Colonic mucosa (tissue), 4 donors: Measurements from ENCODE around the gene MAML2. TPM values are rescaled to one million over a fixed set of nuclear protein-coding genes. Genes with fewer than 3 reads are reported as not detected.

Experiments used
- DNase-seq: peaks from one replicate; pipeline ENCODE4 v3.0.0-alpha.2; 2020
- H3K27ac ChIP-seq: fragments of 200-600 bp; one replicate; pipeline ENCODE4 v1.8.0; 2021
- H3K27me3 ChIP-seq: fragments of 200-600 bp; one replicate; pipeline ENCODE4 v1.8.0; 2021
- H3K36me3 ChIP-seq: fragments of 200-600 bp; one replicate; pipeline ENCODE4 v1.8.0; 2021
- H3K4me1 ChIP-seq: fragments of 200-600 bp; one replicate; pipeline ENCODE4 v1.8.0; 2021; ENCODE audit warnings: mild to moderate bottlenecking
- H3K4me3 ChIP-seq: fragments of 200-600 bp; one replicate; pipeline ENCODE4 v1.8.0; 2021
- H3K9ac ChIP-seq, 2 donors: one replicate each; pipeline ENCODE4 v1.7.0; 2013; ENCODE audit warnings: control low read depth in 2 of 2, low read depth in 2 of 2, low read length in 2 of 2
- H3K9me3 ChIP-seq: fragments of 200-600 bp; one replicate; pipeline ENCODE4 v1.8.0; 2021
- CTCF ChIP-seq: fragments of 200-600 bp; IDR thresholded peaks from one replicate; pipeline ENCODE4 v1.8.0; 2022; ENCODE audit warnings: antibody characterized with exemption, mild to moderate bottlenecking
- intact Hi-C: fragments of 100-400 bp; cut with DNase I; formaldehyde crosslinking; loops from one replicate; pipeline ENCODE4 v1.14.1; 2022
- total RNA-seq, 2 donors: library from RNA; stranded (reverse); fragmentation: NEBNext Ultra II Directional in 1 of 2; extraction: Animal tissue kit (Norgen Biotek cat#: 25700) in 1 of 2; gene quantifications; one replicate each; pipeline ENCODE4 v1.2.1, GENCODE V29; 2021
- donor health status: healthy.
- donor health status: DM: no; HTN: no; CAD: no.
- donor health status: DM: no; HTN: no; CAD: no.

MAML2 gene
- total RNA-seq, 2 donors from 2014 or later, result 10.4 to 11.0 TPM

- peak overlapping the region in 1 of 2 donors; percentile 38 for H3K9ac ChIP-seq
- TF ChIP-seq CTCF, result no peak
- peak overlapping the region; percentile 28 for H3K27ac ChIP-seq
- no peaks in the 10 kb centered on the region for H3K27me3 ChIP-seq
- H3K4me3 ChIP-seq, result no peak overlapping the region
- peaks cover 8% of the 10 kb centered on the region for H3K4me1 ChIP-seq
- H3K36me3 ChIP-seq, result no peaks in the 10 kb centered on the region
- DNase-seq, result no peak
- intact Hi-C loops, result no loop called here
- no peaks in the 10 kb centered on the region for H3K9me3 ChIP-seq
These were observed 246.6 kb downstream of the MAML2 start for GRCh38 chr11:96096360-96096759.

- Histone ChIP-seq H3K9me3 (no peaks in the 10 kb centered on the region), H3K27ac (peak overlapping the region; percentile 28), H3K9ac (no peak overlapping the region), H3K36me3 (no peaks in the 10 kb centered on the region), H3K4me1 (peaks cover 8% of the 10 kb centered on the region), H3K27me3 (no peaks in the 10 kb centered on the region), H3K4me3 (no peak overlapping the region)
- peak; percentile 53 for DNase-seq
- intact Hi-C loops, result no loop called here
- TF ChIP-seq CTCF, result no peak
These were observed 247.1 kb downstream of the MAML2 start for GRCh38 chr11:96095884-96096303.

- peaks cover 8% of the 10 kb centered on the region for H3K4me1 ChIP-seq
- intact Hi-C loops, result no loop called here
- no peak overlapping the region for H3K27ac ChIP-seq
These were observed 248.8 kb downstream of the MAML2 start for GRCh38 chr11:96094156-96094555.

GRCh38 chr11:96092511-96092910 lies 250.5 kb downstream of the MAML2 start:
- Histone ChIP-seq H3K4me1 (peaks cover 8% of the 10 kb centered on the region), H3K27me3 (no peaks in the 10 kb centered on the region), H3K9ac (no peak overlapping the region), H3K36me3 (no peaks in the 10 kb centered on the region), H3K4me3 (no peak overlapping the region), H3K27ac (no peak overlapping the region), H3K9me3 (no peaks in the 10 kb centered on the region)
- no peak for DNase-seq
- intact Hi-C loops, result no loop called here
- TF ChIP-seq CTCF, result no peak

More at GRCh38 chr11:96094156-96094555, 248.8 kb downstream of the MAML2 start:
- Histone ChIP-seq H3K9me3 (no peaks in the 10 kb centered on the region), H3K27me3 (no peaks in the 10 kb centered on the region), H3K4me3 (no peak overlapping the region), H3K36me3 (no peaks in the 10 kb centered on the region), H3K9ac (no peak overlapping the region)
- TF ChIP-seq CTCF, result no peak
- DNase-seq, result no peak

GRCh38 chr11:96091476-96091875 lies 251.5 kb downstream of the MAML2 start:
- no peaks in the 10 kb centered on the region for H3K27me3 ChIP-seq
- H3K4me1 ChIP-seq, result peaks cover 3% of the 10 kb centered on the region
- no peak for TF ChIP-seq CTCF
- no peak overlapping the region for H3K4me3 ChIP-seq
- intact Hi-C loops, result no loop called here
- no peaks in the 10 kb centered on the region for H3K36me3 ChIP-seq
- no peak overlapping the region for H3K9ac ChIP-seq
- H3K9me3 ChIP-seq, result no peaks in the 10 kb centered on the region
- DNase-seq, result no peak
- H3K27ac ChIP-seq, result no peak overlapping the region

GRCh38 chr11:96090711-96091110 lies 252.3 kb downstream of the MAML2 start:
- Histone ChIP-seq H3K9me3 (no peaks in the 10 kb centered on the region), H3K4me3 (no peak overlapping the region), H3K27me3 (no peaks in the 10 kb centered on the region), H3K36me3 (no peaks in the 10 kb centered on the region), H3K9ac (no peak overlapping the region), H3K27ac (no peak overlapping the region), H3K4me1 (no peaks in the 10 kb centered on the region)
- no peak for TF ChIP-seq CTCF
- intact Hi-C loops, result no loop called here
- no peak for DNase-seq
